ENCODE results near the gene CA10.

The CA10 gene

DNA sequence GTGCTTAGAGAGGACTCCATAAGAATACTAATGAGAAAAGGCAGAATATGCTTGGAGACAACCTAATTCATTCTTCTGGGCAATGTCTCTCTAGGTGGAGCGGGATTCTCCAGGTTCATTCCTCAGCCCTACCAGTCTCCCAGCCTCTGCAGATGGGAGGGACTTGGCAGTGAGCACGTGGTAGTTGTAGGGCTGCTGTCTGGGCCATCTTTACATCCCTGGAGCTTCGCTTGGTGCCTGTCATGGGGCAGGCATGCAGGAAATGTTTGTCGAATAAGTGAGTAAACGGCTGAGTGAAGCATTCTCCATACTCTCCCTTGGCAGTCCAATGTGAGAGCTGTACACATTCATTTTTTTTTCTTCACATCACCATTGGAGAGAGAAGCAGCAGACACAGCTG is 510.7 kb downstream of the CA10 start:
- no peaks in the 10 kb centered on the region for H3F3A ChIP-seq (ENCODE audit: insufficient read depth, low read length)
- no peaks in the 10 kb centered on the region for H3K9me3 ChIP-seq (ENCODE audit: low read length)
- no peak overlapping the region for H3K4me2 ChIP-seq (ENCODE audit: low read length)
- no peaks in the 10 kb centered on the region for H3K9me2 ChIP-seq (ENCODE audit: low read depth, low read length)
- no peaks in the 10 kb centered on the region for H3K79me2 ChIP-seq (ENCODE audit: insufficient read depth, low read length)
- H3K4me3 ChIP-seq (ENCODE audit: low read depth, low read length, poor library complexity, severe bottlenecking) = no peak overlapping the region
- H3K9ac ChIP-seq (ENCODE audit: low read length) = no peak overlapping the region
- no peaks in the 10 kb centered on the region for H3K36me3 ChIP-seq (ENCODE audit: insufficient read depth, low read length)
- no peaks in the 10 kb centered on the region for H3K27me3 ChIP-seq (ENCODE audit: insufficient read depth, low read length)
- H3K27ac ChIP-seq (ENCODE audit: low read depth, low read length, poor library complexity, severe bottlenecking) = no peak overlapping the region
- H2AFZ ChIP-seq (ENCODE audit: low read length) = no peak overlapping the region
- TF ChIP-seq, protein P1, sequence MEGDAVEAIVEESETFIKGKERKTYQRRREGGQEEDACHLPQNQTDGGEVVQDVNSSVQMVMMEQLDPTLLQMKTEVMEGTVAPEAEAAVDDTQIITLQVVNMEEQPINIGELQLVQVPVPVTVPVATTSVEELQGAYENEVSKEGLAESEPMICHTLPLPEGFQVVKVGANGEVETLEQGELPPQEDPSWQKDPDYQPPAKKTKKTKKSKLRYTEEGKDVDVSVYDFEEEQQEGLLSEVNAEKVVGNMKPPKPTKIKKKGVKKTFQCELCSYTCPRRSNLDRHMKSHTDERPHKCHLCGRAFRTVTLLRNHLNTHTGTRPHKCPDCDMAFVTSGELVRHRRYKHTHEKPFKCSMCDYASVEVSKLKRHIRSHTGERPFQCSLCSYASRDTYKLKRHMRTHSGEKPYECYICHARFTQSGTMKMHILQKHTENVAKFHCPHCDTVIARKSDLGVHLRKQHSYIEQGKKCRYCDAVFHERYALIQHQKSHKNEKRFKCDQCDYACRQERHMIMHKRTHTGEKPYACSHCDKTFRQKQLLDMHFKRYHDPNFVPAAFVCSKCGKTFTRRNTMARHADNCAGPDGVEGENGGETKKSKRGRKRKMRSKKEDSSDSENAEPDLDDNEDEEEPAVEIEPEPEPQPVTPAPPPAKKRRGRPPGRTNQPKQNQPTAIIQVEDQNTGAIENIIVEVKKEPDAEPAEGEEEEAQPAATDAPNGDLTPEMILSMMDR (IDR thresholded peaks at IDR 0.05; ENCODE audit: low read length) = no peak
- no peak for TF ChIP-seq EZH2 (IDR thresholded peaks at IDR 0.05; ENCODE audit: borderline replicate concordance, low read length)
- no peaks in the 10 kb centered on the region for H4K20me1 ChIP-seq (ENCODE audit: insufficient read depth, low read length)
- H3K4me1 ChIP-seq (ENCODE audit: insufficient read depth, low read length, severe bottlenecking) = no peaks in the 10 kb centered on the region

DNA sequence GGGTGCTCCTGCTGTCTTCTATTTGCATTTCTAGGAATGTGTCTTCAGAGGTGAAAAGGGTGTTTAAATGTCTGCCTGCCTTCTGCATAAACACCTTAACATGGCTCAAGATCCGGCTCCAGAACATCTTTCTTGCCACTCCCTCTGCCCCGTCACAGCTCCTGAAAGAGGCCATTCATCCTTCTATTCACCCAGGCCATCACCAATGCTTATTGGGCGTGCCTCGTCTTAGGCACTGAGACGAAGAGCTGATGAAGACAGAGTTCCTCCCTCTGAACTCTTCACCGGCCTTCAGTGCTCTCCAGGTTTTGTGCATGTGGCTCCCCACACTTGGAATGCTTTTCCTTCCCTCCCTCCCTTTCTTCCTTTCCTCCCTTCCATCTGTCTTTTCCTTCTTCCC is 511.4 kb downstream of the CA10 start:
- Histone ChIP-seq H3K9ac (ENCODE audit: low read length) (no peak overlapping the region), H3K9me2 (ENCODE audit: low read depth, low read length) (no peaks in the 10 kb centered on the region), H3K4me2 (ENCODE audit: low read length) (no peak overlapping the region), H4K20me1 (ENCODE audit: insufficient read depth, low read length) (no peaks in the 10 kb centered on the region), H3K9me3 (ENCODE audit: low read length) (no peaks in the 10 kb centered on the region), H3K27me3 (ENCODE audit: insufficient read depth, low read length) (no peaks in the 10 kb centered on the region), H3K79me2 (ENCODE audit: insufficient read depth, low read length) (no peaks in the 10 kb centered on the region), H3K27ac (ENCODE audit: low read depth, low read length, poor library complexity, severe bottlenecking) (no peak overlapping the region), H3K4me3 (ENCODE audit: low read depth, low read length, poor library complexity, severe bottlenecking) (no peak overlapping the region), H3F3A (ENCODE audit: insufficient read depth, low read length) (no peaks in the 10 kb centered on the region), H2AFZ (ENCODE audit: low read length) (no peak overlapping the region), H3K4me1 (ENCODE audit: insufficient read depth, low read length, severe bottlenecking) (no peaks in the 10 kb centered on the region), H3K36me3 (ENCODE audit: insufficient read depth, low read length) (no peaks in the 10 kb centered on the region)
- TF ChIP-seq, protein P1 (IDR thresholded peaks at IDR 0.05; ENCODE audit: low read length) = no peak
- no peak for TF ChIP-seq EZH2 (IDR thresholded peaks at IDR 0.05; ENCODE audit: borderline replicate concordance, low read length)

DNA sequence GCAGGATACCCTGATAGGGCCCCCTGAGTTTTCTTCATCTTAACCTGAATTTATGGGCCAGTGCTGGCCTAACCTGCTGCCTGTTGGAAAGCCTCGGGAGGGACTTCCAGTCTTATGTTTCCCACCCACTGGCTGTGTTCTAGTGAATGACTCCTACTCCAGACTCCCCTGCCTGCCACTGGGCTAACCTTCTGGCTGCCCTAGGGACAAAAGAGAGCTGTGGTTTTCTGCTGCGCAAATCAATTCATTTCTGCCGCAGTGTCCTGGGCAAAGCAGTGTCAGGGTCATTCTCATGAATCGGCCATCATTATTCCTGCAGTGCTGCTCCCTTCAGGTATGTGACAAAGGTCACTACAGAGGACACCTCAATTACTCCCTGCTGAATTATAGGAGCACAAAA is 512.0 kb downstream of the CA10 start:
- TF ChIP-seq EZH2 (IDR thresholded peaks at IDR 0.05; ENCODE audit: borderline replicate concordance, low read length) = no peak
- TF ChIP-seq, protein P1 (IDR thresholded peaks at IDR 0.05; ENCODE audit: low read length) = no peak
- Histone ChIP-seq H3K27ac (ENCODE audit: low read depth, low read length, poor library complexity, severe bottlenecking) (no peak overlapping the region), H3K9me2 (ENCODE audit: low read depth, low read length) (no peaks in the 10 kb centered on the region)

More for the DNA sequence above, 512.0 kb downstream of the CA10 start:
- H3K36me3 ChIP-seq (ENCODE audit: insufficient read depth, low read length) = no peaks in the 10 kb centered on the region
- H3K4me2 ChIP-seq (ENCODE audit: low read length) = no peak overlapping the region
- H3K9me3 ChIP-seq (ENCODE audit: low read length) = no peaks in the 10 kb centered on the region
- no peak overlapping the region for H3K4me3 ChIP-seq (ENCODE audit: low read depth, low read length, poor library complexity, severe bottlenecking)
- H3K4me1 ChIP-seq (ENCODE audit: insufficient read depth, low read length, severe bottlenecking) = no peaks in the 10 kb centered on the region
- H3F3A ChIP-seq (ENCODE audit: insufficient read depth, low read length) = no peaks in the 10 kb centered on the region
- no peak overlapping the region for H2AFZ ChIP-seq (ENCODE audit: low read length)
- no peak overlapping the region for H3K9ac ChIP-seq (ENCODE audit: low read length)
- H3K79me2 ChIP-seq (ENCODE audit: insufficient read depth, low read length) = no peaks in the 10 kb centered on the region
- H3K27me3 ChIP-seq (ENCODE audit: insufficient read depth, low read length) = no peaks in the 10 kb centered on the region
- no peaks in the 10 kb centered on the region for H4K20me1 ChIP-seq (ENCODE audit: insufficient read depth, low read length)
